H1 (cell line): ENCODE results near the gene COL12A1. TPM values are rescaled to one million over a fixed set of nuclear protein-coding genes. Genes with fewer than 3 reads are reported as not detected.

ENCODE experiments used
- CTCF ChIA-PET: fragments of 300-600 bp; sonication (Branson Sonifier 250); formaldehyde crosslinking; loops from one replicate; lab custom pipeline; 2021; ENCODE audit not compliant: partially characterized antibody; lab: Charles Lee
- POLR2A ChIA-PET: fragments of 300-600 bp; sonication (Branson Sonifier 250); formaldehyde crosslinking; loops from one replicate; lab custom pipeline; 2021; ENCODE audit warnings: inconsistent platforms; ENCODE audit not compliant: partially characterized antibody; lab: Charles Lee
- DNase-seq, 2 experiments: peaks; one replicate each; pipeline versions ENCODE4 v3.0.0 to v3.0.0-alpha.2; 2010 to 2022; ENCODE audit warnings: low spot score in 2 of 2, low read depth in 1 of 2, mixed read lengths in 1 of 2
- FAIRE-seq: peaks from 2 replicates; lab custom pipeline; 2011; peaks lifted over from hg19 to GRCh38; lab: Jason Lieb, UNC
- H2AFZ ChIP-seq: 2 replicates; pipeline ENCODE4 v1.8.1; 2012; ENCODE audit warnings: low read length, inconsistent platforms
- H2AK5ac ChIP-seq: 2 replicates; pipeline ENCODE4 v1.6.1; 2013; ENCODE audit warnings: low read depth, low read length
- H2BK120ac ChIP-seq: replicated peaks from 2 replicates; pipeline ENCODE3; 2013; ENCODE audit warnings: low read depth, low read length, inconsistent platforms
- H2BK12ac ChIP-seq: 2 replicates; pipeline ENCODE4 v1.6.1; 2013; ENCODE audit warnings: low read depth, low read length
- H2BK15ac ChIP-seq: 2 replicates; pipeline ENCODE4 v1.6.1; 2013; ENCODE audit warnings: low read length
- H2BK20ac ChIP-seq: 2 replicates; pipeline ENCODE4 v1.6.1; 2013; ENCODE audit warnings: low read length
- H2BK5ac ChIP-seq: 2 replicates; pipeline ENCODE4 v1.6.1; 2013; ENCODE audit warnings: low read depth, low read length
- H3K14ac ChIP-seq: 2 replicates; pipeline ENCODE4 v1.6.1; 2013; ENCODE audit warnings: inconsistent platforms; ENCODE audit not compliant: insufficient read length
- H3K18ac ChIP-seq: 2 replicates; pipeline ENCODE4 v1.6.1; 2013; ENCODE audit warnings: low read length; ENCODE audit errors: extremely low read depth
- H3K23ac ChIP-seq: 2 replicates; pipeline ENCODE4 v1.6.1; 2013; ENCODE audit warnings: inconsistent platforms; ENCODE audit not compliant: insufficient read length
- H3K23me2 ChIP-seq: 2 replicates; pipeline ENCODE4 v1.6.1; 2013; ENCODE audit warnings: low read depth, low read length
- H3K27ac ChIP-seq: 2 replicates; pipeline ENCODE4 v1.6.1; 2011; ENCODE audit warnings: low read depth, low read length, inconsistent platforms
- H3K27me3 ChIP-seq, 4 experiments: replicated peaks in 1 of 4; 1 replicate in 1 of 4; 2 replicates in 3 of 4; pipeline versions ENCODE4 v1.6.1 to v1.8.1; 2011 to 2013; ENCODE audit warnings: low read length in 3 of 4, mild to moderate bottlenecking in 3 of 4, inconsistent platforms in 2 of 4, mixed read lengths in 2 of 4, moderate library complexity in 1 of 4; ENCODE audit not compliant: control insufficient read depth in 3 of 4, insufficient read depth in 3 of 4; ENCODE audit errors: extremely low read depth in 1 of 4
- H3K36me3 ChIP-seq, 4 experiments: 2 replicates each; pipeline versions ENCODE4 v1.6.1 to v1.8.1; 2011 to 2013; ENCODE audit warnings: mild to moderate bottlenecking in 4 of 4, low read length in 3 of 4, moderate library complexity in 2 of 4, control low read depth in 1 of 4, inconsistent platforms in 1 of 4; ENCODE audit not compliant: insufficient read depth in 4 of 4, control insufficient read depth in 2 of 4
- H3K4ac ChIP-seq: replicated peaks from 2 replicates; pipeline ENCODE3; 2013; ENCODE audit warnings: low read length, low read depth, mixed read lengths, inconsistent platforms; ENCODE audit not compliant: insufficient read length
- H3K4me1 ChIP-seq, 4 experiments: replicated peaks in 1 of 4; 1 replicate in 1 of 4; 2 replicates in 3 of 4; pipeline versions ENCODE4 v1.6.1 to v1.8.1; 2011 to 2013; ENCODE audit warnings: low read length in 3 of 4, inconsistent platforms in 2 of 4, mixed read lengths in 1 of 4; ENCODE audit not compliant: insufficient read depth in 4 of 4, control insufficient read depth in 3 of 4
- H3K4me2 ChIP-seq, 2 experiments: 2 replicates each; pipeline versions ENCODE4 v1.6.1 to v1.8.1; 2011 to 2013; ENCODE audit warnings: low read depth in 2 of 2, low read length in 2 of 2, control low read depth in 1 of 2, inconsistent platforms in 1 of 2, mild to moderate bottlenecking in 1 of 2; ENCODE audit not compliant: insufficient read depth in 1 of 2
- H3K4me3 ChIP-seq, 4 experiments: fragments of 200-600, 300-600 bp in 1 of 4; sonication (generic), shearing (Covaris generic), sonication (Bioruptor Twin) in 1 of 4; 2 replicates each; pipeline versions ENCODE4 v1.5.1 to v1.8.1; 2011 to 2016; ENCODE audit warnings: low read length in 4 of 4, low read depth in 3 of 4, control low read depth in 2 of 4, inconsistent platforms in 2 of 4, mild to moderate bottlenecking in 2 of 4, mixed read lengths in 1 of 4, moderate library complexity in 1 of 4; ENCODE audit not compliant: insufficient read depth in 2 of 4; ENCODE audit errors: extremely low read depth in 1 of 4
- H3K56ac ChIP-seq: replicated peaks from 2 replicates; pipeline ENCODE3; 2013; ENCODE audit warnings: low read depth, mild to moderate bottlenecking, mixed read lengths, low read length, inconsistent platforms; ENCODE audit not compliant: insufficient read length
- H3K79me1 ChIP-seq: 2 replicates; pipeline ENCODE4 v1.6.1; 2013; ENCODE audit warnings: low read depth, low read length, control low read depth
- H3K79me2 ChIP-seq, 2 experiments: 2 replicates each; pipeline versions ENCODE4 v1.6.1 to v1.8.1; 2012 to 2013; ENCODE audit warnings: low read length in 2 of 2, mild to moderate bottlenecking in 2 of 2, inconsistent platforms in 1 of 2; ENCODE audit not compliant: insufficient read depth in 2 of 2, control insufficient read depth in 1 of 2
- H3K9ac ChIP-seq, 4 experiments: replicated peaks in 1 of 4; 1 replicate in 1 of 4; 2 replicates in 3 of 4; pipeline versions ENCODE4 v1.6.1 to v1.8.1; 2011 to 2013; ENCODE audit warnings: low read depth in 3 of 4, low read length in 3 of 4, control low read depth in 2 of 4, mild to moderate bottlenecking in 2 of 4, moderate library complexity in 2 of 4, inconsistent platforms in 1 of 4; ENCODE audit errors: extremely low read depth in 1 of 4
- H3K9me3 ChIP-seq, 2 experiments: 2 replicates each; pipeline versions ENCODE4 v1.6.1 to v1.8.1; 2012 to 2013; ENCODE audit warnings: mild to moderate bottlenecking in 2 of 2, moderate library complexity in 2 of 2, control low read depth in 1 of 2, inconsistent platforms in 1 of 2, low read depth in 1 of 2, low read length in 1 of 2, mixed read lengths in 1 of 2; ENCODE audit not compliant: insufficient read depth in 2 of 2
- H4K20me1 ChIP-seq, 2 experiments: replicated peaks in 1 of 2; 2 replicates each; pipeline versions ENCODE3 to v1.8.1; 2011 to 2013; ENCODE audit warnings: inconsistent platforms in 2 of 2, low read length in 2 of 2, mild to moderate bottlenecking in 1 of 2; ENCODE audit not compliant: insufficient read depth in 2 of 2, control insufficient read depth in 1 of 2
- H4K5ac ChIP-seq: 2 replicates; pipeline ENCODE4 v1.6.1; 2013; ENCODE audit warnings: low read length, low read depth, mixed read lengths, inconsistent platforms; ENCODE audit not compliant: insufficient read length
- H4K8ac ChIP-seq: 2 replicates; pipeline ENCODE4 v1.8.0; 2013; ENCODE audit warnings: mild to moderate bottlenecking, moderate library complexity, low read length, inconsistent platforms; ENCODE audit not compliant: insufficient read depth; ENCODE audit errors: extremely low read depth
- H4K91ac ChIP-seq: replicated peaks from 2 replicates; pipeline ENCODE3; 2013; ENCODE audit warnings: low read length, mixed read lengths, inconsistent platforms; ENCODE audit not compliant: insufficient read length
- BRCA1 ChIP-seq: IDR thresholded peaks from 2 replicates; pipeline ENCODE4 v1.6.1; 2012; ENCODE audit warnings: low read depth, low read length, improper control_type of control experiment
- JUN ChIP-seq: IDR thresholded peaks from 2 replicates; pipeline ENCODE4 v1.6.1; 2011; ENCODE audit warnings: low read depth, mild to moderate bottlenecking, improper control_type of control experiment, low read length
- NANOG ChIP-seq: IDR thresholded peaks from 2 replicates; pipeline ENCODE4 v1.6.1; 2011; ENCODE audit warnings: low read length, low read depth, mild to moderate bottlenecking, inconsistent platforms; ENCODE audit not compliant: insufficient read depth, poor library complexity, severe bottlenecking
- SUZ12 ChIP-seq: fragments of 200-600 bp; sonication (generic); IDR thresholded peaks from 2 replicates; pipeline ENCODE4 v1.6.1; 2012; ENCODE audit warnings: mild to moderate bottlenecking, inconsistent platforms, low read length, moderate library complexity, mixed read lengths
- polyA plus RNA-seq, 7 experiments: library from polyadenylated mRNA; depleted of rRNA in 3 of 7; stranded (reverse) in 5 of 7; unstranded in 2 of 7; fragments of >200 nt in 5 of 7; fragments of 200-250 nt in 2 of 7; gene quantifications; 1 replicate in 5 of 7; 2 replicates in 1 of 7; 4 replicates in 1 of 7; pipeline versions ENCODE4 v1.2.1 to v1.2.3, GENCODE V29; 2011 to 2013; ENCODE audit warnings: missing spikeins in 2 of 7, mixed read lengths in 2 of 7
- total RNA-seq: library from RNA; stranded (reverse); fragmentation: NEBNext Ultra II Directional; extraction: Animal tissue kit (Norgen Biotek cat#: 25700); gene quantifications from 2 replicates; pipeline ENCODE4 v1.2.1, GENCODE V29; 2021

COL12A1 gene
- total and polyA plus RNA-seq, 2 of the 8 experiments (the other 6 are each of a cell fraction or from before 2014, with no cell fraction given) = 1.4 to 4.7 TPM

DNA sequence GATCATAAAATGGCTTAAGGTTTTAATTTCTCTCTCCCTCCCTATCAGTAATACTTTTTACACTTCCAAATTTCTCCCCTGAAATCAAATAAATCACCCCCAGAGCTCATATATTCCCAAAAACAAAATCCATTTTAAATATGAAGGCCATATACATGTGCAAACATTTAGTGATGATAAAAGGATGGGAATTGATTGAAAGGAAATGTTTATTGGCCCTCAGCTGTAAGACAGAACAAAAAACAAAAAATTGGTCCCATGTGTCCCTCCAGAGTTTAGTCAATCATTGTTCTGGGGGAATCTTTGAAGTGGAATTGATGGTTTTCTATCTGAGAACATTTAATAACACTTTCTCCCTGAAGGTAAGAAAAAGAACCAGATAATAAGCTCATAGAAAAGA lies 91.7 kb downstream of the COL12A1 start:
- Histone ChIP-seq H2BK20ac (no peak overlapping the region), H3K23me2 (no peaks in the 10 kb centered on the region), H3K4me1 (no peaks in the 10 kb centered on the region), H3K14ac (no peak overlapping the region), H4K20me1 (no peaks in the 10 kb centered on the region), H3K56ac (no peak overlapping the region), H2AK5ac (no peak overlapping the region), H4K5ac (no peak overlapping the region), H3K79me1 (no peaks in the 10 kb centered on the region), H3K18ac (no peak overlapping the region), H2AFZ (no peak overlapping the region), H3K9ac (no peak overlapping the region), H3K79me2 (no peaks in the 10 kb centered on the region), H3K23ac (no peak overlapping the region), H3K4ac (no peak overlapping the region), H2BK12ac (no peak overlapping the region), H3K27ac (no peak overlapping the region), H3K4me2 (no peak overlapping the region), H3K4me3 (no peak overlapping the region), H2BK120ac (no peak overlapping the region), H3K36me3 (no peaks in the 10 kb centered on the region), H3K27me3 (no peaks in the 10 kb centered on the region), H2BK5ac (no peak overlapping the region), H4K8ac (no peak overlapping the region), H3K9me3 (no peaks in the 10 kb centered on the region), H4K91ac (no peak overlapping the region), H2BK15ac (no peak overlapping the region)
- DNase-seq = no peak
- no peak for FAIRE-seq
- POLR2A ChIA-PET = no interaction called here
- CTCF ChIA-PET = interaction anchor here (1.0 to 1.6 kb wide), 2 partner anchors 7 to 34 kb away, joined by 3 read pairs; no protein-coding TSS in a partner anchor
- TF ChIP-seq SUZ12 (no peak), NANOG (no peak), JUN (no peak), BRCA1 (no peak)
